HEK293T (cell line): Measurements from ENCODE around the gene SLC7A10.

Experiments used
- BHLHE40 ChIP-seq: fragments of 450-650 bp; IDR thresholded peaks from 2 replicates; pipeline ENCODE4 v1.6.1; 2016; ENCODE audit warnings: mild to moderate bottlenecking, moderate library complexity, borderline replicate concordance
- FOXM1 ChIP-seq: fragments of 450-650 bp; IDR thresholded peaks from 2 replicates; pipeline ENCODE4 v1.6.1; 2017; ENCODE audit warnings: mild to moderate bottlenecking, borderline replicate concordance
- L3MBTL2 ChIP-seq: fragments of 450-650 bp; conservative IDR thresholded peaks from 2 replicates; pipeline ENCODE4 v1.6.1; 2016; ENCODE audit warnings: mild to moderate bottlenecking
- SUZ12 ChIP-seq: fragments of 450-650 bp; IDR thresholded peaks from 2 replicates; pipeline ENCODE4 v1.6.1; 2016; ENCODE audit warnings: mild to moderate bottlenecking
- TARDBP ChIP-seq: fragments of 450-650 bp; IDR thresholded peaks from 2 replicates; pipeline ENCODE4 v1.6.1; 2016

- TF ChIP-seq FOXM1 (no peak), TARDBP (no peak), SUZ12 (no peak), L3MBTL2 (no peak), BHLHE40 (no peak)
Measured at GRCh38 chr19:33199441-33200265, 26.0 kb downstream of the SLC7A10 start.
